ENCODE measurements around the gene CES1.
"Not testable (repeated sequence)": the region's sequence is repeated elsewhere in the genome, so short reads cannot be mapped to it uniquely, and the experiment has no call there.

The CES1 gene

GRCh38 chr16:55790240-55790639, 42.7 kb downstream of the CES1 start:
- not testable (repeated sequence) for DNase-seq (ENCODE audit: low spot score)

DNA sequence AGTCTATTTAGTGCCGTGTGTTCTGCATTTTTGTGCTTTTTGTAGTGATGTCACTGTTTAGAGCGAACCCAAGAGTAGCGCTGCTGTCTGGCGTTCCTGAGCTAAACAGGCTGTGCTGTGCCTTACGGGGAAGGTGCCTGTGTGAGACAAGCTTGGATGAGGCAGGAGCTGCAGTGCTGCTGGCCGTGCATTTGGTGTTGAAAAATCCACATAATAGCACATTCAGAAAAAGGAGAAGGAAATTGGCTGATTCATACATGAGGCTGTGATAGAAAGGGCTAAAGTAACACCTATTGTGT, 50.2 kb downstream of the CES1 start:
- not testable (repeated sequence) for DNase-seq (ENCODE audit: low spot score)

- not testable (repeated sequence) for DNase-seq (ENCODE audit: low spot score)
These were observed 50.7 kb downstream of the CES1 start for GRCh38 chr16:55782091-55782792.

DNA sequence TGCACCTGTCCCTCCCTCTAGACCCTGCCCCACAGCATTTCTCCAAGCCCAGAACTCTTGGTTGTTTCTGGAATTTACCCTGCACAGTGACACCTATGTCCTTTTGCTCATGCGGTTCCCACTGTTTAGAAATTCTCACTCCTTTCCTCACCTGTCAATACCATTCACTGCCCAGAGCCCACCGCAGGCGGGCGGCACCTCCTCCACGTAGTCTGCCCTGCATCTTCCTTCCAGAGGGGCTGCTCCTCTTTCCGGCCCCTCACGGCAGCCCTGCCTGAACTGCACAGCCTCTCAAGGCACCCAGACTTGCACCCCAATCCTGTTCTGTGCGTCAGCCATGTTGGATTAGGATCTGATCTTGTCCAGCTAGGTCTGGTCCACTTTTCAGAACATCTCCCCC, 51.4 kb downstream of the CES1 start:
- DNase-seq (ENCODE audit: low spot score), result not testable (repeated sequence)

DNA sequence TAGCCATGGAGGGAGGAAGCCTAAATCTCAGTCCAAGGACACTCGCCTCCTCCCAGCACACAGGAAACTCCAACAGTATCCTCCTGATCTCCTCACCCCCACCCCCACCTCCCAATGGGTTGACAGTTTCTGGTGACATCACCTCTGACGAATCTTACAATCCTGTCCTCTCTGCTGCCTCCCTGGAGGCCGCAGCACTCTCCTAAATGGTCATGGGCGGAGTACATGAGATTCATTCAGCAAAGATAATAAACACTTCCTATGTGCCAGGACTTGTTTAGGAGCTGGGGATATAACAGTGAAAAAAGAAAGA, 52.8 kb downstream of the CES1 start:
- DNase-seq (ENCODE audit: low spot score), result not testable (repeated sequence)

- no peak for DNase-seq (ENCODE audit: low spot score)
These were observed 53.3 kb downstream of the CES1 start for GRCh38 chr16:55779402-55780094.

DNA sequence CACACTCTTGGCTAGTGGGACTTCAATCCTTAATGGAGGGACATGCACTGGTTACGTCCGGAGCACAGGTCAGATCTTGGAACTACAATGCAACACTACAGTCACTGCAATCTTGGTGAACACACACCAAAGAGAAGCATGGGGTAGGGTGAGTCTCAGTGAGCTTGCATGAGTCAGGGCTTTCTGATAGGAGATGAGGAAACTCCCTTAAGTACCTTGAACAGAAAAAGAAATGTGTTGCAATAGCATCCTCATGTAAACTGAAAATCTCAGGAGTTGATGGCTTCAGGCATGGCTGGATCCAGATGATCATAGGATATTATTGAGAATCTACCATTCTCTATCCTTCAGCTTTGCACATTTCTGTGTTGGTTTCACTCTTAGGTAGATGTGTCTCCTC, 54.1 kb downstream of the CES1 start:
- DNase-seq (ENCODE audit: low spot score), result no peak

- no peak for DNase-seq (ENCODE audit: low spot score)
These were observed 57.0 kb downstream of the CES1 start for GRCh38 chr16:55775857-55776256.

- DNase-seq (ENCODE audit: low spot score), result no peak
These were observed 58.9 kb downstream of the CES1 start for GRCh38 chr16:55773859-55774549.

DNA sequence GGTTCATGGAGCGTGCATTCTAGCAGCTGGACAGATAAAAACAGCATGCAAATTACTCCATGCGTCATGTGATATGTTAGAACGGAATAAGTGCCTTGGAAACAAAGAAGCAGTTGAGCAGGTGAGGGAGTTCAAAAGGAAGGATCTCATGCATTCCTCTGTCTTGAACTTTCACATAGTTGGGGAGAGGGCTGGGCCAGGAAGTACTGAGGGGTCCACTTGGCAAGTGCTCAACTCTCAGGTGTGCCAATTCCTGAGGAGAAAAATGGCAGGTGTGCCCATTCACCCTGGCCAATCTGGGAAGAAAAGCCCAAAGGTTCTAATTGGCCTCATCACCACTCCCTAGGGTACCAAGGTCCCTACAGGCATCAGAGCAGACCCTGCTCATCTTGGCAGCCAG, 67.7 kb downstream of the CES1 start:
- DNase-seq (ENCODE audit: low spot score), result no peak

DNA sequence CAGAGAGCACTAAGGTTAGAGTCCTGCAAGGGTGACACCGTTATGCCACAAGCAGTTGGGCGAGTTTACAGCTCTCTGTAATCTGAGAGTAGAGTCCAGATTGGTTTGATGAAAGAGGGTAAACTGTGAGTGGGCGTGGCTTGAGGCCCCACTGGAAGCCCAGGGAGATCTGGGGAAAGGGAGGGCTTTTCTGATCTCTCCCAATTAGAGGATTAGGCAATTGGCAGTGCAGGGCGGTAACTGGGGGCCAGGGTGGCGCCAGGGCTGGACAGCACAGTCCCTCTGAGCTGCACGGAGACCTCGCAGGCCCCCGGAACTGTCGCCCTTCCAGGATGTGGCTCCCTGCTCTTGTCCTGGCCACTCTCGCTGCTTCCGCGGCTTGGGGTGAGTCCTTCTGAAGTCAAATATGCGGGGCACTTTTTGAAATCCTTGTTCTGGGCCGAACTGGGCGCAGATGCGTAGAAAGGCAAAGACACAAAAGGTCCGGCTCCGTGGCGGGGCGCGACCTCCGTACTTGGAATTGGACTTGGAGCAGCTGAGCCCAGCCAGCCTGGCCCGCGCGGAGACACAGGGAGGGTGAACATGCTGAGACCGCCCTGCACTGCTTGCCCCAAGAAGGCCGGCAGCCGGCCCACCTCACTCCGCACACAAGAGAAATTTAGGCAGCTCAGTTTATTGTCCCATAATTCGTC, 72.4 kb downstream of the CES1 start:
- no peak for DNase-seq (ENCODE audit: low spot score)

- not testable (repeated sequence) for DNase-seq (ENCODE audit: low spot score)
These were observed 73.0 kb downstream of the CES1 start for GRCh38 chr16:55759965-55760309.

DNA sequence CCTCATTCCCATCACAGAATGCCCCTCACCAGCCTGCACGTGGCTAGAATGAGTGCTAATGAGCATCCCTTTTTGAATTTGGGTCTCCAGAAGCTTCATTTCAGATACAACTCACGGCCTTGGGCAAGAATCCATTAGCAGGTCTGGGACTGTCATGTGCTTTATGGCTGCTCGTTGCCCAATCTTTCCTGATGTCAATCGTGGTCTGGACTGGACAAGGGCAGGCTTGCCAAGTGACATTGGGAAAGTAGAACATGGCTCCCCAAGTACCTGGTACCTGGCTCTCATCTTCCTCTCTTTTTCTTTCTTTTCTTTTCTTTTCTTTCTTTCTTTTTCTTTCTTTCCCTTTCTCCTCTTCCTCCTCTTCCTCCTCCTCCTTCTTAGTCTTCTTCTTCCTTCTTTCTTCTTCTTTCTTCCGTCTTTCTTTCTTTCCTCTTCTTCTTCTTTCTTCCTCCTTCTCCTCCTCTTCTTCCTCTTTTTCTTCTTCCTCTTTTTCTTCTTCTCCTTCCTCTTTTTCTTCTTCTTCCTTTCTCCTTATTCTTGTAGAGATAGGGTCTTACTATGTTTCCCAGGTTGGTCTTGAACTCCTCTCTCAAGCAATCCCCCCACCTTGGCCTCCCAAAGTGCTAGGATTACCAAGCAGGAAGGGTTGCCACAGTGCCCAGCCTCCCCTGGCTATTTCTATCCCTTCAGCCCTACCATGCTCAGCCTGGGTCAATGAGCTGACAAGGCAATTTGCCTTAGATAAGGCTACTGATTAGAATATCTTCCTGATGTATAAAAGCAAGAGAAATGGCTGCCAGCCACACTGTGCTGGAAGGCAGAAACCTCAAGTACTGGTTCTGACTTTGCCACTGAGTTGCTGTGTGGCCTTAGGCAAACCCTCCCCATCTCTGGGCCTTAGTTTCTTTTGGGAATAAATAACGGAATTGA, 75.0 kb downstream of the CES1 start:
- not testable (repeated sequence) for DNase-seq (ENCODE audit: low spot score)

DNA sequence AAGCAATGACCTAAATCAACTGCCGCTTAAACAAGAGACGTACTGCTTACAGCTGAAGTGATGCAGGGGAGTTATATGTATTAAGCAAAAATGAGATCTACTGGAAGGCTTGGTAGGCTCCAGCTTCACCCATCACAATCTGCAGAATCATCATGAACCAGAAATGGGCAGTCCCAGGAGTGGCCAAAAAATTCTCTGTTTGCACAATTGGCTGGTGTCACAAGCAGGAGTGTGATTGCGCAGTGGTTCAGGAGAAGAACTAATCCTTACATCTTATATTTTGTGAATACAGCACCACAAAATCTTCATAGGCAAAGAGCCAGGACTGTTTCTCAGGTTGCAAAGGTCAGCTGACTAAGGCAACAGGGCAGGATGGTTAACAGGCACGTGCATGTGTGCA, 75.9 kb downstream of the CES1 start:
- no peak for DNase-seq (ENCODE audit: low spot score)

- no peak for DNase-seq (ENCODE audit: low spot score)
These were observed 78.8 kb downstream of the CES1 start for GRCh38 chr16:55754056-55754455.

GRCh38 chr16:55753145-55753631, 79.7 kb downstream of the CES1 start:
- not testable (repeated sequence) for DNase-seq (ENCODE audit: low spot score)

All from putamen (tissue), 1 donor.